GM12865 (cell line): ENCODE measurements around the gene TRPC4AP.

Experiments used
- DNase-seq: peaks from one replicate; pipeline ENCODE4 v3.0.0; 2010; ENCODE audit warnings: low read depth
- H3K4me3 ChIP-seq: 2 replicates; pipeline ENCODE4 v1.5.1; 2011; ENCODE audit warnings: mild to moderate bottlenecking, low read depth, low read length, control low read depth
- CTCF ChIP-seq: IDR thresholded peaks from 2 replicates; pipeline ENCODE4 v1.5.1; 2011; ENCODE audit warnings: low read length, control low read depth, low read depth, inconsistent platforms; ENCODE audit not compliant: insufficient read depth; ENCODE audit errors: missing control alignments

Gene TRPC4AP

DNA sequence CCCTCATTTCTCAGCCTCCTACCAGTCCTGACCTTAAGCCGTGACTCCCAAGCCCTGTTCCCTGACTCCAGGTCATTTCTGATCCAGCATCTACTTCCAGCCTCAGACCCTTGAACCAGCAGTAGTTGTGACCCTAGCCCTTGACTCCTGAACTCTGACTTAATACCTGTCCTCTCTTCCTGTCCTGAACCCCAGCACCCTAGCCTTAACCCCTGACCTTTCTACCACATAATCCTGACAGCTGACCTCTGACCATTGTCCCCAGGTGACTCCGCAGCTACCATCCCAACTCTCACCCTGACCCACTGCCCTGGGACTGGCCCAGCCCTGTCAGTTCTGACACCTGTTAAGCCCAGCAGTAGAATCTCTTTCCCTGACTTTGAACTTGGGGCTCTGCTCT lies 94.8 kb downstream of the TRPC4AP start:
- no peak overlapping the region for H3K4me3 ChIP-seq
- no peak for DNase-seq
- TF ChIP-seq CTCF = no peak

- TF ChIP-seq CTCF = no peak
- no peak overlapping the region for H3K4me3 ChIP-seq
- DNase-seq = no peak
Measured at GRCh38 chr20:34997131-34997561, 95.5 kb downstream of the TRPC4AP start.

- no peak overlapping the region for H3K4me3 ChIP-seq
- no peak for DNase-seq
- TF ChIP-seq CTCF = no peak
Measured at GRCh38 chr20:34996243-34997028, 96.2 kb downstream of the TRPC4AP start.

DNA sequence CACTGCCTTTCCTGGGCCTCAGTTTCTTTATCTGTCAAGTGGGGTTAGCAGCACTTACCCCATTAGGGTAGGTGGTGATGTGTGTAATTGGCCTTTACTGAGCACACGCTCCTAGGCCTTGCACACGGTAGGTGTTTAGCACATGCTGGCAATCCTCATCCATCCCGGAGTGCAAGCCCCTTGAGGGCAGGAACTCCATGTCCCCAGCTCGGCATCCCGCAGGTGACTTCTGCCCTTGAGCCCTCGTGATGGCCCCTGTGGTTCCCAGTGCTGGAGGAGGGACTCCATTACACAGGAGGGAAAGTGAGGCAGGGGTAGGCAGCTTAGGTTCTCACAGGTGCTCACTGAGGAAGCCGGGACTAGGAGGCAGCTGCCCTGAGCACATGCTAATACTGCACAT lies 96.9 kb downstream of the TRPC4AP start:
- H3K4me3 ChIP-seq = no peak overlapping the region
- no peak for DNase-seq
- TF ChIP-seq CTCF = no peak

- DNase-seq = no peak
- no peak for TF ChIP-seq CTCF
Measured at GRCh38 chr20:34995192-34995591, 97.4 kb downstream of the TRPC4AP start.

GRCh38 chr20:34994509-34995131 lies 98.0 kb downstream of the TRPC4AP start:
- TF ChIP-seq CTCF = no peak
- no peak overlapping the region for H3K4me3 ChIP-seq
- DNase-seq = no peak

More at GRCh38 chr20:34995192-34995591, 97.4 kb downstream of the TRPC4AP start:
- H3K4me3 ChIP-seq = no peak overlapping the region

DNA sequence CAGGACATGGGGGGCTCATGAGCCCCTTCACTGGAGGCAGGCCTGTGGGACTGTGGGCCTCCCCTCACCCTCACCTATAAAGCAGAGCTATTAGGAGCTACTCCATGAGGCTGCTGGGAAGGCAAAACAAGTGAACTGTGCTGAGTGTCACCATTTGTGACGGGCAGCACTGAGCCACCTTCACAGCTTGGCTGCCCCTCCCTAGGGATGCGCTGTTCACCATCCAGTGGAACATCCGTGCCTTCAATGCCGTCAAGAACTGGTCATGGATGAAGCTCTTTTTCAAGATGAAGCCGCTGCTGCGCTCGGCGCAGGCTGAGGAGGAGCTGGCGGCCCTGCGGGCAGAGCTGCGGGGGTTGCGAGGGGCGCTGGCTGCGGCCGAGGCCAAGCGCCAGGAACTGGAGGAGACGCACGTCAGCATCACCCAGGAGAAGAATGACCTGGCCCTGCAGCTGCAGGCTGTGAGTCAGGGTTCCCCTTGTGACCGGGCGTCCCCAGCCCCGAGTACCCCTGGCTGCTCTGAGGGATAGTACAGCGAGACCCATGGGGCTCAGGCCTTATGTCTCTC lies 98.6 kb downstream of the TRPC4AP start:
- DNase-seq = no peak
- no peak for TF ChIP-seq CTCF
- H3K4me3 ChIP-seq = no peak overlapping the region
